ENCODE measurements around the gene HDAC7.

DNA sequence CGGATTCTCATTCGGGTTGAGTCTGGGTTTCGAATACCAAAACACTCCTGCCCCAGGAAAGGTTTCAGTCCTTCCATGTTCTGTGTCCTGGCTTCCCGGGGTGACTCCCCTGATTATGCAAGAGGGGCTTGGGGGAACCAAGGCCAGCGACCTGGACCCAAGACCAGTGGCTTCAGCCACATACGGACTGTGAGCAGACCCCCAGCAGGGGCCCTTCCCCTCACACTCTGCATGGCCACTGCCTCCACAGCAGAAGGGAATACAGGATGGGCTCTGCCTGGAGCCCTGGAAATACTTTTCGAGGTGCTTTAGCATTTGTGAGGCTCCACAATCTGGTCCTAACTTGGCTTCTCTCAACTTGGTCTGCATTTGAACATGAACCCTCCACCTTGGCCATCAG is 19.1 kb downstream of the HDAC7 start:
- TF ChIP-seq, protein P1, sequence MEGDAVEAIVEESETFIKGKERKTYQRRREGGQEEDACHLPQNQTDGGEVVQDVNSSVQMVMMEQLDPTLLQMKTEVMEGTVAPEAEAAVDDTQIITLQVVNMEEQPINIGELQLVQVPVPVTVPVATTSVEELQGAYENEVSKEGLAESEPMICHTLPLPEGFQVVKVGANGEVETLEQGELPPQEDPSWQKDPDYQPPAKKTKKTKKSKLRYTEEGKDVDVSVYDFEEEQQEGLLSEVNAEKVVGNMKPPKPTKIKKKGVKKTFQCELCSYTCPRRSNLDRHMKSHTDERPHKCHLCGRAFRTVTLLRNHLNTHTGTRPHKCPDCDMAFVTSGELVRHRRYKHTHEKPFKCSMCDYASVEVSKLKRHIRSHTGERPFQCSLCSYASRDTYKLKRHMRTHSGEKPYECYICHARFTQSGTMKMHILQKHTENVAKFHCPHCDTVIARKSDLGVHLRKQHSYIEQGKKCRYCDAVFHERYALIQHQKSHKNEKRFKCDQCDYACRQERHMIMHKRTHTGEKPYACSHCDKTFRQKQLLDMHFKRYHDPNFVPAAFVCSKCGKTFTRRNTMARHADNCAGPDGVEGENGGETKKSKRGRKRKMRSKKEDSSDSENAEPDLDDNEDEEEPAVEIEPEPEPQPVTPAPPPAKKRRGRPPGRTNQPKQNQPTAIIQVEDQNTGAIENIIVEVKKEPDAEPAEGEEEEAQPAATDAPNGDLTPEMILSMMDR (IDR thresholded peaks at IDR 0.05) = no peak
- TF ChIP-seq POLR2A (IDR thresholded peaks at IDR 0.05) (no peak), EP300 (IDR thresholded peaks at IDR 0.05) (no peak), POLR2AphosphoS5 (IDR thresholded peaks at IDR 0.05) (no peak)
